HT-29 (cell line): Measurements from ENCODE around the gene FLII. TPM values are rescaled to one million over a fixed set of nuclear protein-coding genes. Genes with fewer than 3 reads are reported as not detected.
"Not testable (repeated sequence)": the region's sequence is repeated elsewhere in the genome, so short reads cannot be mapped to it uniquely, and the experiment has no call there.

Source experiments
- DNase-seq: peaks from one replicate; pipeline ENCODE4 v3.0.0-alpha.2; 2015; ENCODE audit warnings: low spot score
- total RNA-seq: library from RNA; depleted of rRNA; stranded (reverse); fragments of >200 nt; shearing (Covaris generic); gene quantifications from 2 replicates; pipeline ENCODE4 v1.2.3, GENCODE V29; 2014; rRNA removed

FLII gene
- total RNA-seq, 1 experiment from 2014 or later, result 291 TPM

- no peak for DNase-seq
Observed at GRCh38 chr17:18224053-18224386, 34.5 kb downstream of the FLII start.

- no peak for DNase-seq
Observed at GRCh38 chr17:18218756-18219415, 39.7 kb downstream of the FLII start.

DNA sequence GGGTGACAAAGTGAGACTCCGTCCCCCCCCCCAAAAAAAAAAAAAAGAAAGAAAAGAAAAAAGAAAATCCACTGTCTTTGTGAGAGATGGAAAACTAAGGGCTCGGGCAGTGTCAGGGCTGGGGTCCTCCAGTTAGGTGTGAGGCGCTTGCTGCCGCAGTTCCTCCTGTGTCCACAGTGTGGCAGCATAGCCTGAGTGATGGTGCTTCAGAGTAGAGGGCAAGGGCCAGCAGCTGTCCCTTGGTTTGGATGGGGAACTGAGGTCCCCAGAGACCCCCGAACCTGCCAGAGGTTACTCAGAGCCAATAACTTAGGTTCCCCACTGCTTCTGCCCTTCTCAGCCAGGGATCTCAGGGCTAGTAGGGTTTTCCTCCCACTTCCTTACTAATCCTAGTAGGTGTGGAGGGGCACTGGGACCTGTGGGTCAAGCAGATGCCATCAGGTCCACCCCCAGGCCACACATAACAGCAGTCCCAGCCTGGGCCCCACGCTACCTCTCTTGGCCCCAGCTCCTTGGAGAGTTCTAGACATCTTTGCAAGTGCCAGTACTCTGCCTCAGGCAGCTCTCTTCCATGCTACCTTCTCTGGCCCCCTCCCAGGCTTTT lies 41.0 kb downstream of the FLII start:
- peak; percentile 62 for DNase-seq

GRCh38 chr17:18216906-18217305 lies 41.6 kb downstream of the FLII start:
- DNase-seq, result not testable (repeated sequence)

GRCh38 chr17:18213666-18214270 lies 44.8 kb downstream of the FLII start:
- no peak for DNase-seq

DNA sequence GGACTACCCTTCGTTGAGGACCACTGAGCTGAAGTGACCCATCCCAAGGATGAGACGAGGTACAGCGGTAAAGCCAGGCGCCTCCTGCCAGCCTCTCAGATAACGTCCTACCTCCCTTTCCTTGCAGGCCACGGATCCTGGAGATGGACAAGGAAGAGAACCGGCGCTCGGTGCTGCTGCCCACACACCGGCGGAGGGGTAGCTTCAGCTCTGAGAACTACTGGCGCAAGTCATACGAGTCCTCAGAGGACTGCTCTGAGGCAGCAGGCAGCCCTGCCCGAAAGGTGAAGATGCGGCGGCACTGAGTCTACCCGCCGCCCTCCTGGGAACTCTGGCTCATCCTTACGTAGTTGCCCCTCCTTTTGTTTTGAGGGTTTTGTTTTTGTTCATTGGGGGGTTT lies 50.4 kb downstream of the FLII start:
- no peak for DNase-seq

GRCh38 chr17:18206962-18207361 lies 51.6 kb downstream of the FLII start:
- DNase-seq, result no peak

- DNase-seq, result no peak
Observed at GRCh38 chr17:18205861-18206260, 52.7 kb downstream of the FLII start.

GRCh38 chr17:18203308-18203707 lies 55.2 kb downstream of the FLII start:
- DNase-seq, result no peak

DNA sequence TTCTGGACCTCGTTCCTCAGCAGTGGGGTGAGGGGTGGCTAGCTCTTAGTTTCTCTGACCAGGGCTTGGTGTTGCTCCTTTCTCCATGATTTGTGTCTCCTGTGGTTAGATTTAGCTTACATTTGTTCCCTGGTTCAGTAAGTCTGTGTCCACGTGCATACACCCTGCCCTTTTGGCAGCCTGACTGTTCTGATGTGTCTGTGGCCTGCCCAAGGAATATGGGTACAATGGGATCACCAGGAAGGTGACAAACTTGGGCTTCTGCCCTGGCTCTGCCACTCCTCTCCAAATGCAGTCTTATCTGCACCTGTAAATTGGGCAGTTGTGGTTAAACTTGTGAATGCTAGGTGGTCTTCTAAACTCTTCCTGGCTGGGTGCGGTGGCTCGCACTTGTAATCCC lies 57.4 kb downstream of the FLII start:
- no peak for DNase-seq

DNA sequence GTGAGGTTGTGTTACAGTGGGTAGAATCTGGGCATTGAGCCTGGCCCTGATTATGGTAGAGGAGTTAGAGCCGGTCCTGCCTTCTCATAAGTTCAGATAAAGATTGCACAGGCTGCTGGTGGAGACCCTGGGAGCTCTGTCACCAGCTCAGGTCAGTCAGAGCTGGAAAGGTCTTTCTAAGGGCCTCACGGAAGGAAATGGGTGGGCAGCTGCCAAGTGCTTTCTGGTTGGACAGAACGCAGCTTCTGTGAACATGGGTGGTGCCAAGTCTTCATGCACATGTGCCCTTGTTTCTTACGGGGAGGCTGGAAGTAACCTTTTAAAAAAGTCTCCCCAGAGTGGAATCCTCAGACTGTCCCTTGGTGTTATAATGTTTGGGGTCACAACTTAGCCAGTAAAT lies 60.0 kb downstream of the FLII start:
- no peak for DNase-seq

GRCh38 chr17:18197535-18198194 lies 60.9 kb downstream of the FLII start:
- DNase-seq, result no peak

GRCh38 chr17:18195246-18195645 lies 63.3 kb downstream of the FLII start:
- DNase-seq, result no peak

Other genes with a start within 250 kb of the FLII start
- gene ATPAF2, start 219.6 kb downstream of the FLII start, total RNA-seq, result 14.8 and 25.5 TPM in 2 replicates
- gene GID4, start 219.3 kb downstream of the FLII start, total RNA-seq, result 1.5 and 3.3 TPM in 2 replicates
- gene DRG2, start 170.8 kb downstream of the FLII start, total RNA-seq, result 43.7 and 46.0 TPM in 2 replicates
- gene MYO15A, start 150.0 kb downstream of the FLII start, total RNA-seq, result 0.05 TPM in 1 of 2 replicates, not detected in the other
- 74.4 and 75.8 TPM in 2 replicates for gene ALKBH5, start 74.9 kb downstream of the FLII start, total RNA-seq
- 33.2 and 35.0 TPM in 2 replicates for gene LLGL1, start 33.1 kb downstream of the FLII start, total RNA-seq
- 23.4 and 26.8 TPM in 2 replicates for gene MIEF2, start 1.9 kb upstream of the FLII start, total RNA-seq
- gene TOP3A, start 56.3 kb upstream of the FLII start, total RNA-seq, result 19.2 and 21.8 TPM in 2 replicates
- 8.8 and 10.7 TPM in 2 replicates for gene SMCR8, start 56.6 kb upstream of the FLII start, total RNA-seq
- gene SHMT1, start 104.8 kb upstream of the FLII start, total RNA-seq, result 62.7 and 62.9 TPM in 2 replicates
- gene EVPLL, start 119.0 kb upstream of the FLII start, total RNA-seq, result 0.13 and 0.52 TPM in 2 replicates
- gene LGALS9C, start 218.1 kb upstream of the FLII start, total RNA-seq, result 0.10 TPM in 1 of 2 replicates, not detected in the other